HG03045 (cell line): Measurements from ENCODE around the gene ILRUN.
"Not testable (repeated sequence)": the region's sequence is repeated elsewhere in the genome, so short reads cannot be mapped to it uniquely, and the experiment has no call there.

ENCODE experiments used
- ATAC-seq: cut with Tn5 transposase; IDR thresholded peaks from one replicate; pipeline ENCODE4 v1.9.1; 2021; ENCODE audit warnings: mild to moderate bottlenecking, moderate library complexity; ENCODE audit not compliant: unreplicated experiment

The ILRUN gene

GRCh38 chr6:34667481-34668238, 28.9 kb downstream of the ILRUN start:
- ATAC-seq = no peak

- no peak for ATAC-seq
Observed at GRCh38 chr6:34665019-34665418, 31.5 kb downstream of the ILRUN start.

GRCh38 chr6:34664256-34664971, 32.2 kb downstream of the ILRUN start:
- ATAC-seq = no peak

DNA sequence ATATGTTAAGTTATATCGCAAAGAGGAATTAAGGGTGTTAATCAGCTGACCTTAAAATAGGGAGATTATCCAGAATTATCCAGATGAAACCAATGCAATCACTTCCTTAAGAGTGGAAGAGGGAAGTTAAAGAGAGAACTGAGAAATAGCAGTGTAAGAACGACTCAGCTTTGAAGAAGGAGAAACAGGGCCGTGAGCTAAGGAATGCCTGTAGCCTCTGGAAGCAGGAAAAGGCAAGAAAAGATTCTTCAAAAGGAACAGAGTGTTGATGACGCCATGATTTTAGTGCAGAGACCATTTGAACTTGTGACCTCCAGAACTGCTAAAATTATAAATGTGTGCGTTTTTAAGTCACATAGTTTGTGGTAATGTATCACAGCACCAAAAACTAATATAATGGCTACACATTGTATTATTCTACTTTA, 32.7 kb downstream of the ILRUN start:
- no peak for ATAC-seq

- no peak for ATAC-seq
Observed at GRCh38 chr6:34663371-34663770, 33.2 kb downstream of the ILRUN start.

- ATAC-seq = no peak
Observed at GRCh38 chr6:34661357-34661756, 35.2 kb downstream of the ILRUN start.

GRCh38 chr6:34658605-34659265, 37.8 kb downstream of the ILRUN start:
- ATAC-seq = no peak

- not testable (repeated sequence) for ATAC-seq
Observed at GRCh38 chr6:34657979-34658480, 38.5 kb downstream of the ILRUN start.

DNA sequence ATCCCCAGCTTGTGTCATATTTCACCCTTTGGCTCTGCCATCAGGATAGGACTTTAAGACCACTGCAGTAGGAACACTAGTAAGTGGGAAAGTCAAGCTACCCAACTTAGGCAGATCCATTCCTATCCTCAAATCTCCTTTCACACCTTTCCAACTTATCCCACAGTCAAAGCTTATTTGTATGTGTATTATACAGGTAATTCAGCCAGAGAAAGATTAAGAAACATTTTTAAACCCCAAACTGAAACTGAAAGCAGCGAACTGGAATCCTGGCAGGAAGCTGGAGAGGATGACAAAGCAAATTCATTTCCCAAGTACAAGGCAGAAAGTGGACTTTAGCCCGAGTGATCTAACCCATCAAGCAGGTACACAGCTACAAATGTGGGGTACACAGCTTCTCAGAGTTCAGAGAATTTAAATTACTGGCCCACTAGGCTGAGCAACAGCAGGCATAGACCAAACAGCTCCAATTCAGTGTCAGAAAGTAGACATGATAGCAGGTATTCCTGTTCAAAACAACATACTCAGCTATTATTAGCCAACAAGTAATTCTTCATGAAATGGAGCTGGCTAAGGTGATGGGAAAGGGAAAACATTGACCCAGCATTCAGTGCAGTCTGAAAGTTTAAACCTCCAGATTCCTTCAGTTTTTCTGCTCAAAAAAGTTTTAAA, 39.1 kb downstream of the ILRUN start:
- no peak for ATAC-seq

- peak; percentile 3 for ATAC-seq
Observed at GRCh38 chr6:34657037-34657306, 39.6 kb downstream of the ILRUN start.

GRCh38 chr6:34656378-34657036, 40.1 kb downstream of the ILRUN start:
- ATAC-seq = peak; percentile 89

DNA sequence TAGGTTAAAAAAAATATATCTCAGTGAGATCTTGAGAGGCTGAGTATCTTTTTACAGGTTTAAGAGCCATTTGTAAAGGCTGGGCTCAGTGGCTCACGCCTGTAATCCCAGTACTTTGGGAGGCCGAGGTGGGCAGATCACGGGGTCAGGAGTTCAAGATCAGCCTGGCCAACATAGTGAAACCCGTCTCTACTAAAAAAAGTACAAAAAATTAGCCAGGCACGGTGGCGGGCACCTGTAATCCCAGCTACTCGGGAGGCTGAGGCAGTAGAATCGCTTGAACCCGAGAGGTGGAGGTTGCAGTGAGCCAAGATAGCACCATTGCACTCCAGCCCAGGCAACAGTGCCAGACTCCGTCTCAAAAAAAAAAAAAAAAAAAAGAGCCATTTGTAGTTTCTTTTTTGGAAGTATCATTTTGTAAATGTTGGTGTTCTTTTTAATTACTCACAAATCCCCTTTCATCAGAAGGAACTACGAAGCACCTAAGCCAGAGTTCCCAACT, 40.6 kb downstream of the ILRUN start:
- ATAC-seq = not testable (repeated sequence)

DNA sequence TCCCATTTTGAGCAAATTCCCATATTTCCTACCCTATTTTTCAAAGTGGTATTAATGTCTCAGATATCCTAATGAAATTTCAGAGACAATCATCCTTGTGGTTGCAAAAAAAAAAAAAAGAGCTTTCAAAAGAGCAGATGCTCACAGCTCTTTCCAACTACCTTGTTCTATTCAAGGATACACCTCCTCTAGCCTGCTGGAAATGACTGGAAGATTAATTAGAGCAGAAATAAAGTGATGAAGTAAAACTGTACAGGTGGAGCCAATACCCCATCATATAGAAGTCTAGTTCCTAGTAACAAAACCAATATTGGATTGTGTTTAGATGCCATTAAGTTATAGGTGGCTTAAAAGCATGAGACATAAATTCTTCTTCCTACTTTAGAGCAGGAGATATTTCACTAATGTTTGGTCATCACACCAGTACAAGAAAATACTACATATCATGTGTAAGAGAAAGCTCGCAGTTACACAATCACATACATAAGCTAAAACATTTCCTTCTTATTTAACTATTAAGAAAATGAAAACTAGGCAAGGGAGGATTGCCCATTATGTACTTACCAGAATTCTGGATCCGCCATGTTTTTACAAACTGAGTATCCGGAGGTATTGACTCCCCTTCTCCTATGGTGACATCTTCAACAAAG, 42.4 kb downstream of the ILRUN start:
- no peak for ATAC-seq

GRCh38 chr6:34652263-34652662, 44.3 kb downstream of the ILRUN start:
- ATAC-seq = no peak

DNA sequence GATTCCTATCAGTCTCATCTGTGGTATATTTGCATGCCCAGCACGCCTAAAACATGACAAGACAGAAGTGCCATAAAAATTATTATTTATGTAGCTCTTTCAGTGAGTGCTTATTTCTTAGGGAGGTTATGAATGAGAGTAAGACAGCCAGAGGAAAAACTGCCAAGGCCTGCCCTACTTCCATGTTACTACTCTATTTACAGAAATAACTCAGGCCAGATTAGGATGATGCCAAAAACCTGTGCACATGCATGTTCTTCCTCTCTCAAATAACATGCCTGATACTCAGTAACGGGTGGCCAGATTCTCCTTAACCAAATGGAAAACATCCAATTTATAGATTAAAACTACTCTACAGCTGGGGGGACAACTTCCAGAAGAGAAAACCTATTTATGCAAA, 45.7 kb downstream of the ILRUN start:
- ATAC-seq = no peak

DNA sequence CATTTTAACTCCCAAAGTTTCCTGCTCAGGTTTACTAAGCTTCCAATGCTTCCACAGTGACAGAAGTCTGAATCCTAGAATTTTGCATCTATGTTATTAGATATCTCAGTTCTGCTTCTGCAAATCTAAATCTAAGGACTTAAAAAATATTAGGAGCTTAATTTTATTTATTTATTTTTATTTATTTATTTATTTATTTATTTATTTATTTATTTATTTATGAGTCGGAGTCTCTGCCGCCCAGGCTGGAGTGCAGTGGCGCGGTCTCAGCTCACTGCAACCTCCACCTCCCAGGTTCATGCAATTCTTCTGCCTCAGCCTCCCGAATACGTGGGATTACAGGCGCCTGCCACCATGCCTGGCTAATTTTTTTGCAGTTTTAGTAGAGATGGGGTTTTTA, 46.3 kb downstream of the ILRUN start:
- ATAC-seq = not testable (repeated sequence)

GRCh38 chr6:34648806-34649205, 47.8 kb downstream of the ILRUN start:
- no peak for ATAC-seq
